Testis (tissue), 3 donors: ENCODE results near the gene HDC. TPM values are rescaled to one million over a fixed set of nuclear protein-coding genes. Genes with fewer than 3 reads are reported as not detected.

Experiments
- DNase-seq: peaks from one replicate; pipeline ENCODE4 v3.0.0-alpha.2; 2019
- H3K27ac ChIP-seq, 2 donors: fragments of 200-600 bp; sonication (generic); one replicate each; pipeline ENCODE4 v1.5.1; 2019
- H3K27me3 ChIP-seq: fragments of 200-600 bp; sonication (generic); one replicate; pipeline ENCODE4 v1.5.1; 2019
- H3K36me3 ChIP-seq: fragments of 200-600 bp; sonication (generic); one replicate; pipeline ENCODE4 v1.5.1; 2017; ENCODE audit warnings: low read depth; ENCODE audit errors: missing control alignments
- H3K4me1 ChIP-seq: fragments of 200-600 bp; sonication (generic); one replicate; pipeline ENCODE4 v1.5.1; 2019
- H3K4me3 ChIP-seq, 2 donors: fragments of 200-600 bp; sonication (generic); one replicate each; pipeline ENCODE4 v1.5.1; 2017 to 2019
- H3K9me3 ChIP-seq: fragments of 200-600 bp; sonication (generic); one replicate; pipeline ENCODE4 v1.5.1; 2017
- POLR2A ChIP-seq: fragments of 450-650 bp; IDR thresholded peaks from one replicate; pipeline ENCODE4 v1.6.1; 2017; ENCODE audit warnings: antibody characterized with exemption, mild to moderate bottlenecking, moderate library complexity
- WGBS, 2 donors: methylation state at CpG; one replicate each; pipeline ENCODE4 v1.1.5; 2018; 5-methylcytosine and 5-hydroxymethylcytosine counted together
- intact Hi-C: fragments of 100-400 bp; cut with DNase I; formaldehyde crosslinking; loops from one replicate; pipeline ENCODE4 v1.15.1; 2023; ENCODE audit warnings: low total_unique reads
- polyA plus RNA-seq: library from polyadenylated mRNA; stranded (reverse); fragments of 350-450 nt; fragmentation: Illumina TruSeq; extraction: RNeasy Lipid Tissue Mini Kit (QIAGEN cat#74804); gene quantifications from one replicate; pipeline ENCODE4 v1.2.3, GENCODE V29; 2014; ENCODE audit warnings: low read depth, low replicate concordance; ENCODE audit not compliant: insufficient read depth
- total RNA-seq, 2 donors: library from RNA; depleted of rRNA; stranded (reverse); fragments of >200 nt; gene quantifications; one replicate each; pipeline ENCODE4 v1.2.3, GENCODE V29; 2016
- TF ChIP-seq, protein P1 (sequence below), 3 experiments: fragments of 450-650 bp in 2 of 3; fragments of 200-600 bp in 1 of 3; sonication (generic) in 1 of 3; IDR thresholded peaks; one replicate each; pipeline ENCODE4 v1.5.1; 2016 to 2019; ENCODE audit warnings: antibody characterized with exemption in 3 of 3, mild to moderate bottlenecking in 2 of 3, moderate library complexity in 1 of 3

HDC gene
- total and polyA plus RNA-seq, 3 donors from 2014 or later: 1.6 to 11.9 (median 5.8) TPM

DNA sequence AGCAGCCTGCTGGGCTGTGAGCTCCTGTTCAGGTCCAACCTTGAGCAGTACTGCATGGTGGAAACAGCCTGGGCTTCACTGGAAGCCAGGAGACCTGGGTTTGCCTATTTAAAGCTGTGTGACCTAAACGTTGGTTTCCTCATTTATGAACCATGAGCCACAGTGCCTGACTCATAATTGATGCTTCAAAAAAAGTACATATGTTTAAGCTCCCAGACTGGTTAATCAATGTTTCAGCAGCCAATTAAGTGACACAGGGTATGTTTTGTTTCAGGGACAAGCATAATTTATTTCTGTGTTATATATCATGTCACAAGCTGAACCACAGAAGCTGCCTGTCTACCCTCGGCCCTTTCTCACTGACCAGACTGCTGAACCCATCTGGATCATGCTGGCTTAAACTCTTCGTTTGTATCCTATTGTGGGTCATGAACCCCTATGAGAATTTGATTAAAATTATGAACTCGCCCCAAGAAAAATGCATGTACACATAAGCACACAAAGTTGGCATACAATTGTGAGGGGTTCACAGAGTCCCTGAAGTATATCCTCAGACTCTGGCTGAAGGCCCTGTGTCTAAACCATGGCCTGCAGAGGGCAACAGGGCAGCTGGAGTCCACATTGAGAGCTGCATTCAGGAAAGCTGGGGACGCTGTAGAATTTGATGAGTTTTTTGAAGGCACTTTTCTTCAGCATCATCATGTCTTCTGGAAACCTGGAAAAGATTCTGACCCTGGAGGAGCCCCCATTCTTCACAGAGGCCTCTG is 23.7 kb downstream of the HDC start:
- intact Hi-C loops: no loop called here
- no peak overlapping the region for H3K4me3 ChIP-seq

DNA sequence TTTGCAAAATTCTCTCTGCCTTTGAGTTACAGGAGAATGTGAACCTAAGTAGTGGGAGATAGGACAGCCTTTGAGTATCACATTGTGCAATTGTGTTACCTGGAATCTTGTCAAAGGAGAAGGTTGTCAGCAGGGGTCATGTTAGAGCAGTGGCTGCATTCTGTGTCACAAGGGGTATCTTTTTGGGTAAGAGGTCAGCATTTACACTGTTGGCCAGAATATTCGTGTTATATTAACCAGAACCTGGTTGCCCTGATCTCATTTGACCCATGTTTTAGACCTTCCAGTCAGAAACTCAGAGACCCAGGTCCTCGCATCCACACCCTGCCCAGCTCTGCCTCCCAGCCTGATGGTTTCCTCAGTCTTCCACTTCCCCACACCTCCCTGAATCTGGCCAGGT is 27.3 kb downstream of the HDC start:
- intact Hi-C loops: no loop called here
- Histone ChIP-seq H3K4me3 (no peak overlapping the region), H3K9me3 (no peaks in the 10 kb centered on the region), H3K36me3 (no peaks in the 10 kb centered on the region), H3K4me1 (no peaks in the 10 kb centered on the region), H3K27ac (no peak overlapping the region), H3K27me3 (no peaks in the 10 kb centered on the region)
- no peak for DNase-seq
- TF ChIP-seq, protein P1, sequence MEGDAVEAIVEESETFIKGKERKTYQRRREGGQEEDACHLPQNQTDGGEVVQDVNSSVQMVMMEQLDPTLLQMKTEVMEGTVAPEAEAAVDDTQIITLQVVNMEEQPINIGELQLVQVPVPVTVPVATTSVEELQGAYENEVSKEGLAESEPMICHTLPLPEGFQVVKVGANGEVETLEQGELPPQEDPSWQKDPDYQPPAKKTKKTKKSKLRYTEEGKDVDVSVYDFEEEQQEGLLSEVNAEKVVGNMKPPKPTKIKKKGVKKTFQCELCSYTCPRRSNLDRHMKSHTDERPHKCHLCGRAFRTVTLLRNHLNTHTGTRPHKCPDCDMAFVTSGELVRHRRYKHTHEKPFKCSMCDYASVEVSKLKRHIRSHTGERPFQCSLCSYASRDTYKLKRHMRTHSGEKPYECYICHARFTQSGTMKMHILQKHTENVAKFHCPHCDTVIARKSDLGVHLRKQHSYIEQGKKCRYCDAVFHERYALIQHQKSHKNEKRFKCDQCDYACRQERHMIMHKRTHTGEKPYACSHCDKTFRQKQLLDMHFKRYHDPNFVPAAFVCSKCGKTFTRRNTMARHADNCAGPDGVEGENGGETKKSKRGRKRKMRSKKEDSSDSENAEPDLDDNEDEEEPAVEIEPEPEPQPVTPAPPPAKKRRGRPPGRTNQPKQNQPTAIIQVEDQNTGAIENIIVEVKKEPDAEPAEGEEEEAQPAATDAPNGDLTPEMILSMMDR (IDR thresholded peaks at IDR 0.05): no peak
- no peak for TF ChIP-seq POLR2A
- 90 to 100% methylated on average over 2 of the region's 2 CpGs for WGBS, 2 donors

More for the DNA sequence above, 23.7 kb downstream of the HDC start:
- no peak overlapping the region for H3K27ac ChIP-seq
- H3K27me3 ChIP-seq: no peaks in the 10 kb centered on the region
- DNase-seq: no peak
- WGBS, 2 donors: 78 to 83% methylated on average over 5 of the region's 5 CpGs
- TF ChIP-seq POLR2A: no peak
- TF ChIP-seq, protein P1 (IDR thresholded peaks at IDR 0.05): no peak
- no peaks in the 10 kb centered on the region for H3K4me1 ChIP-seq
- H3K36me3 ChIP-seq: no peaks in the 10 kb centered on the region
- no peaks in the 10 kb centered on the region for H3K9me3 ChIP-seq

DNA sequence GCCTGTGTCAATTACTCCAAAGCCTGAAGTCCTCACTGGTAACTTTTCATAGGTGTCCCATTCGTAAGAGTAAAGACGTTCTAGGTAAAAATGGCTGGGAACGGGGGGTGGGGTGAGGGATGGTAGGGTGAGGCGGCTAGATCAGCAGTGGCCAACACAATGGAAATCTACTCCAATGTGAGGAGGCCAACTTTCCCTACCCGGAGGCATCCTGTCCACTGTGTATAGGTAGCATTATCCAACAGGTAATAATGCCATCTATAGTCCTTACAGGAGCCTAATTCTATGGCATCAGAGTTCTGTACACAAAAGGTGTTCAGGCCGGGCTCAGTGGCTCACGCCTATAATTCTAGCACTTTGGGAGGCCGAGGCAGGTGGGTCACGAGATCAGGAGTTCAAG is 29.1 kb downstream of the HDC start:
- no peak overlapping the region for H3K4me3 ChIP-seq
- WGBS, 2 donors: 92 to 98% methylated on average over 9 of the region's 9 CpGs
- no peak overlapping the region for H3K27ac ChIP-seq
- TF ChIP-seq POLR2A: no peak
- TF ChIP-seq, protein P1 (IDR thresholded peaks at IDR 0.05): no peak
- intact Hi-C loops: no loop called here
- H3K36me3 ChIP-seq: no peaks in the 10 kb centered on the region
- no peaks in the 10 kb centered on the region for H3K4me1 ChIP-seq
- no peaks in the 10 kb centered on the region for H3K9me3 ChIP-seq
- DNase-seq: no peak
- H3K27me3 ChIP-seq: no peaks in the 10 kb centered on the region

DNA sequence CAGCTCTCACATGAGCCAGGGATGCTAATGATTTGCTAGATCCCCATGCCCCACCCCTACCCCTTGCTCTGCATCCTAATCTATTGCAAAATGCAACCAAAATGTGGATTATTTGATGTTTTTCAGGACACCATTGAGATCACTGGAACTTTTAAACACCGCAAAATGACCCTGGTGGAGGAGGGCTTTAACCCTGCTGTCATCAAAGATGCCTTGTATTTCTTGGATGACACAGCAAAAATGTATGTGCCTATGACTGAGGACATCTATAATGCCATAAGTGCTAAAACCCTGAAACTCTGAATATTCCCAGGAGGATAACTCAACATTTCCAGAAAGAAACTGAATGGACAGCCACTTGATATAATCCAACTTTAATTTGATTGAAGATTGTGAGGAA is 29.7 kb downstream of the HDC start:
- no peaks in the 10 kb centered on the region for H3K36me3 ChIP-seq
- no peaks in the 10 kb centered on the region for H3K9me3 ChIP-seq
- H3K27me3 ChIP-seq: no peaks in the 10 kb centered on the region
- 87 to 100% methylated on average over 1 of the region's 1 CpG for WGBS, 2 donors
- intact Hi-C loops: no loop called here
- H3K27ac ChIP-seq: no peak overlapping the region
- TF ChIP-seq, protein P1 (IDR thresholded peaks at IDR 0.05): no peak
- no peak for TF ChIP-seq POLR2A
- H3K4me3 ChIP-seq: no peak overlapping the region
- DNase-seq: no peak
- H3K4me1 ChIP-seq: no peaks in the 10 kb centered on the region

DNA sequence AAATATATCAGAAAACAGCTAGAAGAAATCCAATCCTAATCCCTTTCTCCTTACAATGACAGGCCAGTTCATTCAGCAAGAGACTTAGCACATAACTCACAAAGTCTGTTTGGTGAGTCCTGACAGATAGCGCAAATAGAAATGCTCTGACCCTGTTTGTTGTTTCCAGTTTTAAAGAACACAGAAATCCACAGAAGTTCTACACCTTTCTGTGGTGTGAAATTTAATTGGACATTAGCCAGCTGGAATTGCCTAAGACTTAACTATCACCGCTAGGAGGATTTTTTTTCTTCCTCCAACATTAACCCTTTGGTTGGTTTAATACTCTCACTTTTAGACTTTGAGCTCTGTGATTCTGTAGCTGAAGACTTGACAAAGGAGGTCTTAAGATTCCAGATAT is 30.8 kb downstream of the HDC start:
- no peak for TF ChIP-seq POLR2A
- TF ChIP-seq, protein P1 (IDR thresholded peaks at IDR 0.05): no peak
- Histone ChIP-seq H3K27ac (no peak overlapping the region), H3K27me3 (no peaks in the 10 kb centered on the region), H3K4me1 (no peaks in the 10 kb centered on the region), H3K9me3 (no peaks in the 10 kb centered on the region), H3K36me3 (no peaks in the 10 kb centered on the region), H3K4me3 (no peak overlapping the region)
- no peak for DNase-seq
- 53 to 62% methylated on average over 2 of the region's 2 CpGs for WGBS, 2 donors
- intact Hi-C loops: no loop called here
